Measurements from ENCODE around the gene PARP8.
"Not testable (repeated sequence)": the region's sequence is repeated elsewhere in the genome, so short reads cannot be mapped to it uniquely, and the experiment has no call there.

The PARP8 gene

GRCh38 chr5:50768634-50769033, 102.2 kb downstream of the PARP8 start:
- no peak overlapping the region for H3K4me3 ChIP-seq (ENCODE audit: low read depth, low read length)
- no peak for DNase-seq (ENCODE audit: low read depth)
- TF ChIP-seq, protein P1, sequence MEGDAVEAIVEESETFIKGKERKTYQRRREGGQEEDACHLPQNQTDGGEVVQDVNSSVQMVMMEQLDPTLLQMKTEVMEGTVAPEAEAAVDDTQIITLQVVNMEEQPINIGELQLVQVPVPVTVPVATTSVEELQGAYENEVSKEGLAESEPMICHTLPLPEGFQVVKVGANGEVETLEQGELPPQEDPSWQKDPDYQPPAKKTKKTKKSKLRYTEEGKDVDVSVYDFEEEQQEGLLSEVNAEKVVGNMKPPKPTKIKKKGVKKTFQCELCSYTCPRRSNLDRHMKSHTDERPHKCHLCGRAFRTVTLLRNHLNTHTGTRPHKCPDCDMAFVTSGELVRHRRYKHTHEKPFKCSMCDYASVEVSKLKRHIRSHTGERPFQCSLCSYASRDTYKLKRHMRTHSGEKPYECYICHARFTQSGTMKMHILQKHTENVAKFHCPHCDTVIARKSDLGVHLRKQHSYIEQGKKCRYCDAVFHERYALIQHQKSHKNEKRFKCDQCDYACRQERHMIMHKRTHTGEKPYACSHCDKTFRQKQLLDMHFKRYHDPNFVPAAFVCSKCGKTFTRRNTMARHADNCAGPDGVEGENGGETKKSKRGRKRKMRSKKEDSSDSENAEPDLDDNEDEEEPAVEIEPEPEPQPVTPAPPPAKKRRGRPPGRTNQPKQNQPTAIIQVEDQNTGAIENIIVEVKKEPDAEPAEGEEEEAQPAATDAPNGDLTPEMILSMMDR (IDR thresholded peaks at IDR 0.05; ENCODE audit: low read depth, low read length, missing control alignments): no peak

DNA sequence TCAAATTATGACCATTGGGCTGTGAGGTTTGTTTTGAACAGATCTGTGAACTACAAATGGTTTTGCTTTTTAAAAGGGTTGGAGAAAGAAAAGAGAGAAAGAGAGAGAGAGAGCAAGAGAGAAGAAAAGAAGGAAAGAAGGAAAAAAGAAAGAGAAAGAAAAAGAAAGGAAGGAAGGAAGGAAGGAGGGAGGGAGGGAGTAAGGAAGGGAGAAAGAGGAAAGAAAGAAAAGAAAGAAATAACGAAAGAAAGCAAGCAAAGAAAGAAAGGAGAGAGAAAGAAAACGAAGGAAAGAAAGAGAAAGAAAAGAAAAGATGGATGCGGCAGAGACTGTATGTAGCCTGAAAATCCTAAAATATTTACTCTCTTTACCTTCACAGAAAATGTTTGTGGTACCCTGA, 104.0 kb downstream of the PARP8 start:
- no peak overlapping the region for H3K4me3 ChIP-seq (ENCODE audit: low read depth, low read length)
- no peak for DNase-seq (ENCODE audit: low read depth)
- TF ChIP-seq, protein P1 (IDR thresholded peaks at IDR 0.05; ENCODE audit: low read depth, low read length, missing control alignments): no peak

- H3K4me3 ChIP-seq (ENCODE audit: low read depth, low read length); DNase-seq (ENCODE audit: low read depth): not testable (repeated sequence)
Measured at GRCh38 chr5:50774446-50775175, 108.2 kb downstream of the PARP8 start.

DNA sequence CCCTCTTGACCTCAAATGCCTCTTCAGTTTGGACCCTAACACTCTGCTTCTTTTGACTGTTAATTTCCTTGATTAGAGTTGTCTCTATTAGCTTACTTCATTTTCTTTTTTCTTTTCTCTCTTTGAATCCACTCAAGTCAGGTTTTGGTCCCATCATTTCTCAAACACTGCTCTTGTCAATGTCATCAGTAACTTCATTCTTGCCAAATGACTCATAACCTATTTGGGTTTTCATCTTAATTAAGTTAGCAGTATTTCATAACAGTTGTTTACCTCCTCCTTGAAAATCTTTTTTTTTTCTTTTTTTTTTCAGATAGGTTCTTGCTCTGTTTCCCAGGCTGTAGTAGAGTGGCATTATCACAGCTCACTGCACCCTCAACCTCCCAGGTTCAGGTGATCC, 119.6 kb downstream of the PARP8 start:
- DNase-seq (ENCODE audit: low read depth): no peak
- no peak overlapping the region for H3K4me3 ChIP-seq (ENCODE audit: low read depth, low read length)
- TF ChIP-seq, protein P1 (IDR thresholded peaks at IDR 0.05; ENCODE audit: low read depth, low read length, missing control alignments): no peak

GRCh38 chr5:50791813-50792212, 125.4 kb downstream of the PARP8 start:
- no peak for DNase-seq (ENCODE audit: low read depth)
- TF ChIP-seq, protein P1 (IDR thresholded peaks at IDR 0.05; ENCODE audit: low read depth, low read length, missing control alignments): no peak
- H3K4me3 ChIP-seq (ENCODE audit: low read depth, low read length): no peak overlapping the region

GRCh38 chr5:50792843-50793242, 126.4 kb downstream of the PARP8 start:
- no peak overlapping the region for H3K4me3 ChIP-seq (ENCODE audit: low read depth, low read length)
- TF ChIP-seq, protein P1 (IDR thresholded peaks at IDR 0.05; ENCODE audit: low read depth, low read length, missing control alignments): no peak
- no peak for DNase-seq (ENCODE audit: low read depth)

DNA sequence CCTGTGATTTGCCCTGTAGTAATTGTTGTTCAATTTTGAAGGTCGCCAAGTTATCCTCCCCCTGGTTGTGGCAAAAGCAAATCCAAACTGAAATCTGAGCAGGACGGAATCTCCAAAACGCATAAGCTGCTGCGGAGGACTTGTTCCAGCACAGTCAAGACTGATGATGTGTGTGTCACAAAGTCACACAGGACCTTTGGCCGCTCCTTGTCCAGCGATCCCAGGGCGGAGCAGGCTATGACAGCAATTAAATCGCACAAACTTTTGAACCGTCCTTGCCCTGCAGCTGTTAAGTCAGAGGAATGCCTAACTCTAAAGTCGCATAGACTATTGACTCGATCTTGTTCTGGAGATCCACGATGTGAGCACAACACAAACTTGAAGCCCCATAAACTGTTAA, 128.4 kb downstream of the PARP8 start:
- H3K4me3 ChIP-seq (ENCODE audit: low read depth, low read length): no peak overlapping the region
- TF ChIP-seq, protein P1 (IDR thresholded peaks at IDR 0.05; ENCODE audit: low read depth, low read length, missing control alignments): no peak
- DNase-seq (ENCODE audit: low read depth): no peak

Data from GM12864 (cell line).